Natural killer cell (primary cell): Measurements from ENCODE around the gene KLHL22. TPM values are rescaled to one million over a fixed set of nuclear protein-coding genes. Genes with fewer than 3 reads are reported as not detected.

Experiments used
- ATAC-seq, 3 donors: fragments of 150-1000 bp in 2 of 3; fragments of 200-7000 bp in 1 of 3; cut with Tn5 transposase; 1 replicate in 1 of 3; 2 replicates in 2 of 3; pipeline ENCODE4 v1.10.0; 2021; ENCODE audit warnings: mild to moderate bottlenecking in 2 of 3, moderate library complexity in 2 of 3
- DNase-seq, 2 donors: peaks; one replicate each; pipeline versions ENCODE4 v3.0.0 to v3.0.0-alpha.2; 2013 to 2021; ENCODE audit warnings: mixed read lengths in 1 of 2
- H3K27ac ChIP-seq: one replicate; pipeline ENCODE4 v1.5.1; 2013; ENCODE audit warnings: mild to moderate bottlenecking, low read length
- H3K27me3 ChIP-seq: one replicate; pipeline ENCODE4 v1.6.1; 2013; ENCODE audit warnings: low read length; ENCODE audit not compliant: control insufficient read depth, insufficient read depth
- H3K36me3 ChIP-seq: one replicate; pipeline ENCODE4 v1.6.1; 2013; ENCODE audit warnings: low read length; ENCODE audit not compliant: control insufficient read depth, insufficient read depth
- H3K4me1 ChIP-seq: one replicate; pipeline ENCODE4 v1.6.1; 2013; ENCODE audit warnings: low read length; ENCODE audit not compliant: control insufficient read depth, insufficient read depth
- H3K4me3 ChIP-seq: one replicate; pipeline ENCODE4 v1.5.1; 2013; ENCODE audit warnings: low read length
- H3K9me3 ChIP-seq: one replicate; pipeline ENCODE4 v1.6.1; 2013; ENCODE audit warnings: low read length; ENCODE audit not compliant: control insufficient read depth, insufficient read depth
- H3K27ac Mint-ChIP-seq, 2 donors: one replicate each; pipeline ENCODE4 v1.8.0; 2022; ENCODE audit warnings: mild to moderate bottlenecking in 2 of 2, mixed read lengths in 2 of 2, moderate library complexity in 1 of 2
- H3K27me3 Mint-ChIP-seq, 2 donors: one replicate each; pipeline ENCODE4 v1.8.0; 2022; ENCODE audit warnings: low read depth in 2 of 2, mixed read lengths in 2 of 2
- H3K36me3 Mint-ChIP-seq: one replicate; pipeline ENCODE4 v1.8.0; 2022; ENCODE audit warnings: mixed read lengths
- H3K4me1 Mint-ChIP-seq, 2 donors: one replicate each; pipeline ENCODE4 v1.8.0; 2022; ENCODE audit warnings: mixed read lengths in 2 of 2
- H3K4me3 Mint-ChIP-seq: one replicate; pipeline ENCODE4 v1.8.0; 2022; ENCODE audit warnings: mild to moderate bottlenecking, moderate library complexity, mixed read lengths
- H3K9me3 Mint-ChIP-seq, 2 donors: one replicate each; pipeline ENCODE4 v1.8.0; 2022; ENCODE audit warnings: mixed read lengths in 2 of 2
- WGBS: methylation state at CpG from one replicate; pipeline ENCODE4 v1.1.7; 2013; ENCODE audit warnings: missing lambda C conversion rate; ENCODE audit not compliant: insufficient coverage; 5-methylcytosine and 5-hydroxymethylcytosine counted together
- intact Hi-C: fragments of 100-400 bp; cut with micrococcal nuclease; formaldehyde crosslinking; loops from one replicate; pipeline ENCODE4 v1.14.2; 2022
- total RNA-seq, 4 donors: library from RNA; stranded (reverse); fragments of 120-200 nt in 1 of 4; gene quantifications; one replicate each; pipeline versions ENCODE4 v1.2.3 to v1.2.4, GENCODE V29; 2013 to 2022
- TF ChIP-seq, protein P1 (sequence below): fragments of 200-600 bp; IDR thresholded peaks from one replicate; pipeline ENCODE4 v1.8.0; 2022; ENCODE audit warnings: antibody characterized with exemption

The KLHL22 gene
- total RNA-seq, 3 donors from 2014 or later (not counting 1 experiment from before 2014, with no cell fraction given), result 26.5 to 53.0 (median 31.0) TPM

DNA sequence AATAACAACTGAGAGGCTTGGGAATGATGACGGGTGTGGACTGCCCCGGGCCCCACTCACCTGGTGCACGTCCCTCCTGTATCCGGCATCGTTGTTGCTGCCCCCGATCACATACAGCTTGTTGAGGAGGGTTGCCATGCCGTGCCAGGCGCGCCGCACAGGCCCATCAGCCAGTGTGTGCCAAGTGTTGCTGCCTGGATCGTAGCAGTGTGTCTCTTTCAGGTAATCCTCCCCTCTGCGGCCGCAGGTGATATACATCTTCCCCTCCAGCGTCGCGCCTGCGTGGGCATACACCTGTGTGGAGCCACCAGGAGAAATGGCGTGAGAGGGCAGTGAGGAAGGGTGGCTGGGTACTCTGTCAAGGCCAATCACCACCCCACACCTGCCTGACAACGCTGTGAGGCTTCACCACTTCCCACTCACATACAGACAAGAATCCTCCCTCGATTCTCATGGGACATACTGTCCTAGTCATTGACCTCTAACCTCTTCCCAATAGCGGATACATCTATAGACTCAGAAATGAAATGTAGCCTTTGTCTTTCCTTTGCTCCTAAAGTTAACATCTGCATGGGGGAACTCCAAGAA lies 49.1 kb downstream of the KLHL22 start:
- Mint-ChIP-seq H3K4me1 (no peaks in the 10 kb centered on the region), H3K36me3 (no peaks in the 10 kb centered on the region)
- H3K36me3 ChIP-seq, result peaks cover 29% of the 10 kb centered on the region

DNA sequence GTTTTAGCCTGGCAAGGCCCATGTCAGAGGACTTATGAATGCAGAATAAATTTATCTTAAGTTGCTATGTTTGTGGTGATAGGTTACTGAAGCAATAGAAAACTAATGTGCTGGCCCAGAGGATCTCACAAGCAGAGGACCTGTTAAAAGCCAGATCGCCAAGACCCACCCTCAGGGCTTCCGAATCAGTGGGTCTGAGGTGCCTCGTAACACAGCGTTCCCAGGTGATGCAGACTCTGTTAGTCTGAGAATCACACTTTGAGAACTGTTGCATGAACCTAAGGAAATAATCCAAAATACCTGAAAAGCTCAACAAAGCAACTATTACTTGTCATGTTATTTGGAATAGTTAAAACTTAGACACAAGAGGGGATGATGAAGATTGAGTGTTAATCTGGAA lies 51.3 kb downstream of the KLHL22 start:
- TF ChIP-seq, protein P1, sequence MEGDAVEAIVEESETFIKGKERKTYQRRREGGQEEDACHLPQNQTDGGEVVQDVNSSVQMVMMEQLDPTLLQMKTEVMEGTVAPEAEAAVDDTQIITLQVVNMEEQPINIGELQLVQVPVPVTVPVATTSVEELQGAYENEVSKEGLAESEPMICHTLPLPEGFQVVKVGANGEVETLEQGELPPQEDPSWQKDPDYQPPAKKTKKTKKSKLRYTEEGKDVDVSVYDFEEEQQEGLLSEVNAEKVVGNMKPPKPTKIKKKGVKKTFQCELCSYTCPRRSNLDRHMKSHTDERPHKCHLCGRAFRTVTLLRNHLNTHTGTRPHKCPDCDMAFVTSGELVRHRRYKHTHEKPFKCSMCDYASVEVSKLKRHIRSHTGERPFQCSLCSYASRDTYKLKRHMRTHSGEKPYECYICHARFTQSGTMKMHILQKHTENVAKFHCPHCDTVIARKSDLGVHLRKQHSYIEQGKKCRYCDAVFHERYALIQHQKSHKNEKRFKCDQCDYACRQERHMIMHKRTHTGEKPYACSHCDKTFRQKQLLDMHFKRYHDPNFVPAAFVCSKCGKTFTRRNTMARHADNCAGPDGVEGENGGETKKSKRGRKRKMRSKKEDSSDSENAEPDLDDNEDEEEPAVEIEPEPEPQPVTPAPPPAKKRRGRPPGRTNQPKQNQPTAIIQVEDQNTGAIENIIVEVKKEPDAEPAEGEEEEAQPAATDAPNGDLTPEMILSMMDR, result no peak
- DNase-seq (no peak), ATAC-seq (no peak)
- Histone ChIP-seq H3K27me3 (no peaks in the 10 kb centered on the region), H3K27ac (no peak overlapping the region), H3K36me3 (peaks cover 28% of the 10 kb centered on the region), H3K4me3 (no peak overlapping the region), H3K4me1 (no peaks in the 10 kb centered on the region), H3K9me3 (no peaks in the 10 kb centered on the region)
- H3K9me3 Mint-ChIP-seq, result no peaks in the 10 kb centered on the region
- WGBS, result 96% methylated on average over 4 of the region's 4 CpGs
- H3K4me3 Mint-ChIP-seq, result no peak overlapping the region
- no peak overlapping the region for H3K27ac Mint-ChIP-seq
- intact Hi-C loops, result no loop called here
- H3K4me1 Mint-ChIP-seq, result peaks cover 0 to 4% of the 10 kb centered on the region in 2 donors
- no peaks in the 10 kb centered on the region for H3K36me3 Mint-ChIP-seq
- H3K27me3 Mint-ChIP-seq, result peaks cover 0 to 2% of the 10 kb centered on the region in 2 donors

More for the DNA sequence above, 49.1 kb downstream of the KLHL22 start:
- no peak for DNase-seq
- intact Hi-C loops, result no loop called here
- no peaks in the 10 kb centered on the region for H3K9me3 Mint-ChIP-seq
- no peak for ATAC-seq
- no peak overlapping the region for H3K4me3 Mint-ChIP-seq
- Histone ChIP-seq H3K4me3 (no peak overlapping the region), H3K9me3 (no peaks in the 10 kb centered on the region), H3K27me3 (no peaks in the 10 kb centered on the region), H3K27ac (no peak overlapping the region), H3K4me1 (no peaks in the 10 kb centered on the region)
- WGBS, result 93% methylated on average over 17 of the region's 21 CpGs
- H3K27me3 Mint-ChIP-seq, result no peaks in the 10 kb centered on the region
- TF ChIP-seq, protein P1, result no peak
- H3K27ac Mint-ChIP-seq, result no peak overlapping the region

DNA sequence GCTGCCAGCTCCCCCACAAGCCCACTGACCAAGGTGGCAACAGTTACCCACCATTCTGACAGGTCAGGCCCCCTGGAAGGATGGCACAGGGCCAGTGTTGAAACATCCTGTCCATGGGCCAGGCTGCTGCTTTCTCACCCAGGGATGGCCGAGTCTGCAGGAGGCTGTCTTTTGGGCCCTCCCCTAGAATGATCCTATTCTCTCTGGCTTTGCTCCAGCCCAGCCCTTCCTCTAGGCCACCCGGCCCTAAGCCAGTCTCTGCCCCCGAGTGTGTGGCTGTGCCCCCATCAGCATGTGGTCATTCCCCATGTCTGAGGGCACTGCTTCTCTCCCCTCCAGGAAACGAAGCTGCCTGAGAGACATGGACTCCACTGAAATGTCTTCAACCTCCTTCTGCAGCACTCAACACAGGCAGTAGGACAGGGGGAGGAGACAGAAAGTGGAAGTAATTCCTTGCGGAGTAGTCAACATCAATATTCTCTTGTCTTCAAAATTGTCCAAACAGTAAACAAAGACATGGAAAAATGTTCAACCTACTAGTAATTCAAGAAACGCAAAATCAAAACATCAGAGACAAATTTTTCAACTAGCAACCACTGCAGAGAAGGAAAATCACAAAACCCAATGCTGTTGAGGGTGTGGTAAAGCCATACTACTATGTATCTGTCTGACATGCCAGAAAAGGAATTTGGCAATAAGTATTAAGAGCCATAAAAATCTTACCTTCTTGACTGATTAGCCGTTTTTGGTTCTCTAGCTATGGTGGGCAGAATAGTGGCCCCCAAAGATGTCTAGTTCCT lies 52.9 kb downstream of the KLHL22 start:
- WGBS, result 80% methylated on average over 4 of the region's 7 CpGs
- no peak overlapping the region for H3K4me3 Mint-ChIP-seq
- Histone ChIP-seq H3K9me3 (no peaks in the 10 kb centered on the region), H3K36me3 (peaks cover 28% of the 10 kb centered on the region), H3K27me3 (peaks cover 4% of the 10 kb centered on the region), H3K4me1 (peaks cover 8% of the 10 kb centered on the region), H3K27ac (no peak overlapping the region), H3K4me3 (no peak overlapping the region)
- intact Hi-C loops, result no loop called here
- DNase-seq (no peak), ATAC-seq (no peak)
- peaks cover 0 to 6% of the 10 kb centered on the region in 2 donors for H3K27me3 Mint-ChIP-seq
- TF ChIP-seq, protein P1, result no peak
- H3K27ac Mint-ChIP-seq, result no peak overlapping the region
- no peaks in the 10 kb centered on the region for H3K9me3 Mint-ChIP-seq
- no peaks in the 10 kb centered on the region for H3K36me3 Mint-ChIP-seq
- H3K4me1 Mint-ChIP-seq, result peaks cover 5 to 11% of the 10 kb centered on the region in 2 donors
